Hindlimb muscle (tissue), 1 donor: ENCODE results near the gene KDELR1. TPM values are rescaled to one million over a fixed set of nuclear protein-coding genes. Genes with fewer than 3 reads are reported as not detected.

Experiments
- DNase-seq: peaks from one replicate; pipeline ENCODE4 v3.0.0-alpha.2; 2013
- polyA plus RNA-seq: library from polyadenylated mRNA; unstranded; fragments of 120-200 nt; gene quantifications from one replicate; pipeline ENCODE4 v1.2.1, GENCODE V29; 2013; ENCODE audit not compliant: insufficient read length

Gene KDELR1
- polyA plus RNA-seq: 125 TPM

DNA sequence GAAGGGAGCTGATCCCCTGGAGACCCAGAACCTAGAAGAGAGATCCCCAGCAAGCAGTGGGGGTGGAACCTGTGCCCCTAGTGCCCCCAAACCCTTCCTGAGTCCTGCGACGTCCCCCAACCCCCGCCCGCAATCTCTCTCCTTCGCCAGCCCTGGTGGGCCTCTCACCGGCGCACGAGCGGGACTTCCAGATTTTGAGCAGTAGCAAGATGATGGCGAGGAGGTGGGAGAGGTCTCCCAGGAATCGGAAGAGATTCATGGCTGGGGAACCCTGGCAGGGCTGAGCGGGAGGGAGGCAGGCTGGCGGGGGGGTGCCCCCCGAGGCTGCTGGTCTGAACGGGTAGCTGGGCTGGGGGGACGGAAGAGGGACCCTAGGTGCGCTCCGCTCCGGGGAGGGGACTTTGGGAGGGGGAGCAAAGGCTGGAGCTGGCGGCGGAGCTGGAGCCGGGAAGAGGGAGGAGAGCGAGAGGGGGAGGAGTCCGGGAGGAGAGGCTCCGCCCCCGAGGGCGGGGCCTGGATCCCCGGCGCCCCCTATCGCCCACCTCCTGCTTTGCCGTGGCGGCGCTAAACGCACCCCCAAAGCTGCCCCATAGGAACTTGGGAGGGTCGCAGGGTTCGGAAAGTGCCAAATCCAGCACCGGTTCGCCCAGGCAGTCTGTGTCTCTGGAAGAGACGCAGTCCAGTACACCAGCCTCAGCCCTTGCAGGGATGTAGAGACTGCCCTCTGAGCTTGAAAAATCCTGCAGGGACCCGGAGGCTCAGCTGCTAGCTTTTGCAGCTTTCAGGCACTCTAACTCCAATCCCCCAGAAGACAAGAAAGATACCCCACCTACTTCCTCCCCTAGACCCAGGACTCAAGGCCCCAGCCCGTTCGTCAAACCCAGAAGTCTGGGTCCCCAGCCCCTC, at the start of gene KDELR1:
KDELR1 (minus strand) TSS at position 452 of the 906 bp plus-strand sequence; CDS start at position 259, 193 bp downstream.
- peak; percentile 89 for DNase-seq

DNA sequence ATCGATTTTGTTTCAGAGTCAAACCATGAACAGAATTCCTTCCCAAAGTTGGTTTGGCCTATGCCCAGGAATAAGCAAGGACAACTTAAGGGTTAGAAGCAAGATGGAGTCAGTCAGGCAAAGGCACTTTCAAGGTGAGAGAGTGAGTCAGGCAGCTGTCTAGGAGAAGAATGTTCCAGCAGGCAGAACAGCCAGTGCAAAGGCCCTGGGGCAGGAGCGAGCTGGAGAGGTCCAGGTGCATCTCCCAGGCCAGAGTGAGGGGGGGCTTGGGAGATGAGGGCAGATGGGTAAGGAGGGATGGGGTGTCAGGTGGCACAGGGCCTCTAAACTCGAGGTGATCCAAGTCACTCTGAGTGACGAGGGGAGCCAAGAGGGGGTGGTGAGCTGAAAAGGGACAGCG, 45.2 kb upstream of the KDELR1 start:
- no peak for DNase-seq

DNA sequence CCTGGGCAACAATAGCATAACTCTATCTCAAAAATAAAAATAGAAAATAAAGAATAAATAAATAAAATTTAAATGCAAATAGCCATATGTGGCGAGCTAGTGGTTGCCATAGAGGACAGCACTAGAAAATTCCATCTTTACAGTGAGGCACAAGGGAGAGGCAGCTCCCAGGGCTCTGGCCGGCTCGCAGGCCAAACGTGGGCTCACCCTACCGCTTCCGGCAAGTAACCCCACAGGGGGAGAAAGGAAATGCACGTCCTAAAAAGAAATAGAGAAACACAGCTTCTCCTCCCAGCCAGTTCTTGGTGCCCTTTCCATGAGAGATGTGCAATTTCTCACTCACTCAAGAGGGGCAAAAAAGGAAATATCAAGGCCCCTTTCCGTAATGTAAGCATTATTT, 42.0 kb upstream of the KDELR1 start:
- DNase-seq: no peak

DNA sequence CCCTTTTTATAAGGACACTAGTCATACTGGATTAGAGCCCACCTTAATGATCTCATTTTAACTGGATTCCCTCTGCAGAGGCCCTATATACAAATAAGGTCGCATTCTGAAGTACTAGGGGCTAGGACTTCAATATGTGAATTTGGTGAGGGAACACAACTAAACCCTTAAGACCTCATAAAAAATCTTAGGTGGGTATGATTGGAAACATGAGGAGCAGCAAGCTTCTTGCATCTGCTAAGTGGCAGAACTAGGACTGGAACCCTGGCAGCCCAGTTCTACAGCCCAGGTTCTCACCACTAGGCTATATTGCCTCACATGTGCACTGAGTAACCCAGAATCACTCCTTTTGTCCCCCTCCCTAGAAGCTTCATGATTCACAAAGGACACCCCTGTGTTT, 37.3 kb upstream of the KDELR1 start:
- no peak for DNase-seq

DNA sequence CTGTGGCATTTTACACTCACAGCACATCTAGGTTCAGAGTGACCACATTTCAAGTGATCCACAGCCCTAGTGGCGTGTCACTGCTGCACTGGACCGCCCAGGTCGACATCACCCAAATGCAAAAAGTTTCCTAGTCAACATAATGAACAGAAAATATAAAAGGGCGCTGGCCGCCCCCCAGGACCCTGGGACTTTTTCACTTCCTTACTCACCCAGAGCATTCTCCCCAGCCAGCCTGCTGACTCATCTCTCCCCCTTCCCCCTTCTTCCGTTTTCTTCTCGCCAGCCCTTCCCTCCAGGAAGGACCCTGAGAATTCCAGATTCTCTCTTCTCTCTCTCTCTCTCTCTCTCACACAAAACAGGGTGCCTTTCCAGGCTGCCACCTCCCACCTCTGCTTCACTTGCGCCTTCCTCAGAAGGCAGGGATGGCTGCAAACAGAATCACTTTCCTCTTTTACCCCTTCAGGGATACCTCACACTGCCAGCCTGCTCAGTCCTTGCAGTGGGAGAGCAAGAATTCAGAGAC, 33.4 kb upstream of the KDELR1 start:
- DNase-seq: peak; percentile 45

DNA sequence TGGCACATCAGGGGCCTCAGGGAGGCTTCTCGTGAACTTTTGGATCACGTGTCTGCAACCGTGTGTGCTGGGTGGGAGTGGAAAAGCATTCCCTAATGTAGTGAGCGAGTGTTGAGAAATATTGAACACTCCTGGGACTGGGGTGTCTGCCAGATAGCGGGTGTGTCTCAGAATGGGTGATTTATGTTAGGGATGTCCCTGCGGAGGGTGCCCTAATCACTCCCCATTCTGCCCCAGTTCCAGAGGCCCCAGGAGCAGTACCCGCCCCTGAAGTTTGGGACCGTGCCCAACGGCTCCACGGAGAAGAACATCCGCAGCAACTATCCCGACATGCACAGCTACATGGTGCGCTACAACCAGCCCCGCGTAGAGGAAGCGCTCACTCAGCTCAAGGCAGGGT, 30.2 kb upstream of the KDELR1 start:
- DNase-seq: no peak

DNA sequence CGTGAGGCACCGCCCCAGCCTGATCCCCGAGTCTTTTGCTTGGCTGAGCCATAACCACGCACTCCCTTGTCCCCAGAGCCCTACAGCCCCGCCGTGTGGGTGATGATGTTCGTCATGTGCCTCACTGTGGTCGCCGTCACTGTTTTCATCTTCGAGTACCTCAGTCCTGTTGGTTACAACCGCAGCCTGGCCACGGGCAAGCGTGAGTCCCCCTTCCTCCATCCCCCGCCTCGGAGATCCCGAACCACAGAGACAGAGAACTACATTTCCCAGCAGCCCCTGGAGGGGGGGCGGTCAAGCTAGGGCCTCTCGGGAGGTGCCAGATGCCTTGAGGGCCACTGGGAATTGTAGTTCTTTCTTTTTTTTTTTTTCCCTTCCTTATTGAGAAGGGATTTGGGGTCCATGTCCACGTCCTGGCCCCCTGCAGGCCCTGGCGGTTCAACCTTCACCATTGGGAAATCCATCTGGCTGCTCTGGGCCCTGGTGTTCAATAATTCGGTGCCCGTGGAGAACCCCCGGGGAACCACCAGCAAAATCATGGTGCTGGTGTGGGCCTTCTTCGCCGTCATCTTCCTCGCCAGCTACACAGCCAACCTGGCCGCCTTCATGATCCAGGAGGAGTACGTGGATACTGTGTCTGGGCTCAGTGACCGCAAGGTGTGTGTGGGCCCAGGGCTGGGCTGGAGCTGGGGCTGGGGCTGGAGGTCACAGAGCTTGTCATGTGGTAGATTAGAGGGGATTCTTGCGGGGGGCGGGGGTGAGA, 28.0 kb upstream of the KDELR1 start:
- DNase-seq: peak; percentile 33

DNA sequence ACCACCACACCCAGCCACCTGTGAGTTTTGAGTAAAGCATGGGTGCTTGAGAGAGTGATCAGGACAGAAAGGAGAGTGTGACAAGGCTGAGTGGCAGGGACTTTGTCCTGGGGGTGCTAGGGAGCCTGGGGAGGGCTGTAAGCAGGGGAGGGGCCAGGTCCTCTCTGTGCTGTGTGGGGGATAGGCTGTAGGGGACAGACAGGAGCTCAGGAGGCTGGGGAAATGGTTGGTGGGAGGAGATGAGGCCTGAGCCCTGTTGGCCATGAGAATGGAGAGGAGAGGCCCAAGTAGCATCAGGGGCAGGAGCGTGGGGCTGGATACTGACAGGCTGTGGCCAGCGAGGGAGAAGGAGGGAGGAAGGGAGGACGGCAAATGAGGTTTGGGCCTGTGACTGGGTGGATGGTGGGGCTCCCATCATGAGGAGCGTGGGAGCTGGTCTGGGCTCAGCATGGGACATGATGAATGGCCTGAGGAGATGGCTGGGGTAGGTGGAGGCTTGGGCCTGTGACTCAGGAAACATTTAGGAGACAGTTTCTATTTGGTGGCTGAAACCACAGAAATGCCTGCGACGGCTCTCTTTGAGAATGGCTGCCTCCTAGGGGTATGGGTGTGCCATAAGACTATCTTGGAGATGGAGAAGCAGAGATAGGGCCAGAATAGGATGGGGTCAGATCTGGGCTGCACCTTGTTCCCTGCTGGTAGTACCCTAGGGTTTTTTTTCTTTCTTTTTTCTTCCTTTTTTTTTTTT, 27.1 kb upstream of the KDELR1 start:
- no peak for DNase-seq

DNA sequence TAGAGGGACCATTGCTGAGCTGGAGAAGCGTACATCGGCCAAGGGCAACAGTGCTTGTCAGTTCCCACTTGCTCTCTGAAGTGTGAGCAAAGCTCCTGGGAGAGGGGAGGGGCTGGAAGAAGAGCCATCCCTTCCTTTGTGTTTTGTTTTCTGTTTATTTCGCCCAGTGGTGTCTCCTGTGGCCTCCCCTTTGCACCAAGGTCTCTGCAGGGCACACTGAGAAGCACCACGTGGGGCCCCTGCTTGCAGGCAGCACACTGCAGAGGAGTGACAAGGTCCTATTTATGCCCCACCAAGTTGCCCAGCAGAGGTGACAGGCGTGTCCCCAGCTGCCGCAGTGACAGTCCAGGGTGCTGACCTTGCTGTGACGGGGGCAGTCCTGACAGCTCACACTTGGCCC, 26.1 kb upstream of the KDELR1 start:
- no peak for DNase-seq

DNA sequence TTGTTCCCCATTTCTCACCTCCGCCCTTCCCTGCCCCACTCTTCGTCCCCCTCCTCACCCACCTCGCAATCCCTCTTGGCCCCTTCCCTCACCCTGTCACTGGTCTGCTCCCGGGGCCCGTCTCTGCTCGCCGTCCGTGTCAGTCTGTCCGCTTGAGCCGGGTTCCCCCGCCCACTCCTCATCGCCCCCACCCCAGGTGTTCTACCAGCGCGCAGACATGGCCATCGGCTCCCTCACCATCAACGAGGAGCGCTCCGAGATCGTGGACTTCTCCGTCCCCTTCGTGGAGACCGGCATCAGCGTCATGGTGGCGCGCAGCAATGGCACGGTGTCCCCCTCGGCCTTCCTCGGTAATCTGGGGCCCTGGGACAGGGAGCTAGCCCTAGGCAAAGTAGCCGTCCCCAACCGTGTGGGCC, 24.5 kb upstream of the KDELR1 start:
- no peak for DNase-seq

DNA sequence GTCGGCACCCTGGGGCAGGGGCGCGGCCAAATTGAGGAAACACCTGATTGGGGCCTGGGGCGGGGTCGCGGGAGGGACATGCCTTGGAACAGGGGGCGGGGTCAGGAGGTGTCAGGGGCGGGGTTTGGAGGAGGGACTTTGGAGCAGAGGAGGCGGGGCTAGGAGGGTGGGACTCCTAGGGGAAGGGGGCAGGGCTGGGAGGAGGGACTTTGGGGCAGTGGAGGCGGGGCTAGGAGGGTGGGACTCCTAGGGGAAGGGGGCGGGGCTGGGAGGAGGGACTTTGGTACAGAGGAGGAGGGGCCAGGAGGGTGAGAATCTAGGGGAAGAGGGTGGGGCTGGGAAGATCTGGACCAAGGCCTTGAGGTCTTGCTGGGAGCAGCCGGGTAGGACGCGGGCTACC, 24.0 kb upstream of the KDELR1 start:
- DNase-seq: no peak

DNA sequence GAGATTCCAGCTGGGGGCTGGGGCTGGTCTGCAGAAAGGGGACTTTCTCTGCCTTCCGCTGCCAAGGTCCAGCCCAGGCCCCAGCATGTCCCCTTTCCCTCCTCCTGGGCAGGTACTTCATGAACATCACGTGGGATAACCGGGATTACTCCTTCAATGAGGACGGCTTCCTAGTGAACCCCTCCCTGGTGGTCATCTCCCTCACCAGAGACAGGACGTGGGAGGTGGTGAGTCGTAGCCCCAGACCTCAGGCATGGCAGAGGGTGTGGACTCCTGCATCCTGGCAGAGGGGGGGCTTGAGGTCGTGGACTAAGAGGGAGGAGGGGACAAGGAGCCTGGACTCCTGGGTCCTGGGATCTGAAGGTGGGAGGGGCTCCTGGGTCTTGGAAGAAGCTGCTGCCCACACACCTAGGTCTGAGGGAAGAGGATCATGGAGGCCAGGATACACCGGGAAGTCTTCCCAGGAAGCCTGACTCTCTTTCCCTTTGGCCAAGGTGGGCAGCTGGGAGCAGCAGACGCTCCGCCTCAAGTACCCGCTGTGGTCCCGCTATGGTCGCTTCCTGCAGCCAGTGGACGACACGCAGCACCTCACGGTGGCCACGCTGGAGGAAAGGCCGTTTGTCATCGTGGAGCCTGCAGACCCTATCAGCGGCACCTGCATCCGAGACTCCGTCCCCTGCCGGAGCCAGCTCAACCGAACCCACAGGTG, 22.7 kb upstream of the KDELR1 start:
- DNase-seq: no peak

DNA sequence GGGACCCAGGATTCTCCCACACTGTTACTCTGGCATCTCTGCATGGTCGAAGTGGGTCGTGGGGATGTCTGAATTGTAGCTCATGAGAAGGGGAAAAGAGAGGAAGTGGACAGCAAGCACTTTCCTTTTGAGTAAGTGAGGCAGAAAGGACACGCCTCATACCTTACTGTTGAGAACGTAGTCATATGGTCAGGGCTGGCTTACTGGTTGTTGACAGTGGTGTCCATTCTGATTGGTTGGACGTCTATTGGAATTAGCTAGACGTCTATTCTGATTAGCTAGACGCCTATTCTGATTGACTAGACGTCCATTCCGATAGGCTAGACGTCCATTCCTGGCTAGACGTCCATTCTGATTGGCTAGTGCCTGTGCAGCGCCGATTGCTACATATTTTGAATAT, 14.5 kb upstream of the KDELR1 start:
- no peak for DNase-seq

DNA sequence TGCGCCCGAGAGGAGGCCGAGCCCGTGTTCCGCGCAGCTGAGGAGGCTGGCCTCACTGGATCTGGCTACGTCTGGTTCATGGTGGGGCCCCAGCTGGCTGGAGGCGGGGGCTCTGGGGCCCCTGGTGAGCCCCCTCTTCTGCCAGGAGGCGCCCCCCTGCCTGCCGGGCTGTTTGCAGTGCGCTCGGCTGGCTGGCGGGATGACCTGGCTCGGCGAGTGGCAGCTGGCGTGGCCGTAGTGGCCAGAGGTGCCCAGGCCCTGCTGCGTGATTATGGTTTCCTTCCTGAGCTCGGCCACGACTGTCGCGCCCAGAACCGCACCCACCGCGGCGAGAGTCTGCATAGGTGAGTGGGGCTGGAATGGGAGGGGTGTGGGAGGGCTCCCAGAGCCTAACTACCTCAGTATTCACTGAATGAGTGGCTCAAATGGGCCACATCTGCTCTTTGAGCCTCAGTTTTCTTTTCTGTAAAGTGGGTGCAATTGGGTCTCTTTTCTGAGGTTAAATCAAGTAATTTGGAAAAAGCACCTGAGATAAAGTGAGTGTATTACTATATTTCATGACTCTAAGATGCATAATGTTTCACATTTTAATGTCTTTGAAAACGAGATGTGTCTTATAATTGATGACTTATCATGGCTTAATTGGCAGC, 13.8 kb upstream of the KDELR1 start:
- DNase-seq: no peak

DNA sequence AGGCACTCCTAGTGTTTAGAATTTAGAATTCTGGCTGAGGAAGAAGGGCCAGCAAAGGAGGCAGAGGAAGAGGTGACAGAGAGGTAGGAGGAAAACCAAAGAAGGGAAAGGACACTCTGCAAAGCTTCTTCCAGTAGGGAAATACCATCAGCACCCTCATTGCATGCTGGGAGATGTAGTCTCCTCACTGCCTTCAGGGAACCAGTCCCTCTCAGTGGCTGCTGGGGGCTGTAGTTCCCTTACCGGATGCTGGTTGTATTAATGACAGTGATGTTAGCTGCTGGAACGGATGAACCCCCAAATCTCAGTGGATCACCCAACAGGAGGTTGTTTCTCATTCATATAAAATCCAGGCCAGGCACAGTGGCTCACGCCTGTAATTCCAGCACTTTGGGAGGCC, 12.3 kb upstream of the KDELR1 start:
- DNase-seq: peak; percentile 52

DNA sequence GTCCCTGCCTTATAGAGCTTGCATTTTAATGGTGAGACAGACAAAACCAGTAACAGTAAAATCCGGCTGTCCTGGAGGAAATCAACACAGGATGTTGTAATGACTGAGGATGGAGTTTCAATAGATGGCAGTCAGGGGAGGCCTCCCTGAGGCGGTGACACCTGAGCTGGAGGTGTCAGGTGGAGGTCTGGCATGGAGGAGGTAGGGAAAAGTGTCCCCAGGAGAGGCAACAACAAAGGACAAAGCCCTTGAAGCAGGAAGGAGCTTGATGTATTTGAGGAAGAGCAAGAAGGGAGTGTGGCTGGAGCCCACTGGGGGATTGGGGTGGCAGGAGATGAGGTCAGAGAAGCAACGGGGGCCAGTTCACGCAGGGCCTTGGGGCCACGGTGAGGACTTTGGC, 9.9 kb upstream of the KDELR1 start:
- no peak for DNase-seq

DNA sequence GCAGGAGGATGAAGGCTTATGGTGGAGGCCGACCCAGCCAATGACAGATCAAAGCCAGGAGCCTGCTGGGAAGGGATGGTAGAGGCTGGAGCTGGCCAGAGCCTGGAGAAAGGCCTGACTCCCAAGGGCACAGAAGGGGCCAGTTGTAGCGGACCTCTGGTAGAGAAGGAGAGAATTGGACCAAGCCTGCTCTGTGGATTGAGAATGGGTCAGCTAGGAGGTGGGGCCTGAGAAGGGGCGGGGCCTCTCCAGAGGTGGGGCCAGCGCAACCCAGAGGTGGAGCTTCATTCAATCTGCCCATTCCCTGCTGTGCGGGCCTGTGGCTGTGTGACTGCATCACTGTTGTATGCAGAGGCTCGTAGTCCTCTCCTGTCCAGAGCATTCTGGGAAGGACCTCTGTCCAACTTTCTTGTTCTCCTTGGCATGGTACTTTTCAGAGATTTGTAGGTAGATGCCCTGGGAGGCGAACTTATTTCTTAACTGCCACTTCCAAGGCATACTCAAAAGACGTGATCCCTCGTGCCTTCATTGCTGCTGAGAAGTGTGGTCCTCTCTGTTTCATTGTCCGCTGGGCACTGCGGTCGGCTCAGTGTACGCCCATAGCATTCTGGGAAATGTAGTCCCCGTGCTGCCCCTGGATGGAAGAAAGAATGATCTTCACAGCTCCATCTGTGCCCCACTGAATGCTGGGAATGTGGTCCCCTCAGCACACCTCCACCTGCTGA, 8.8 kb upstream of the KDELR1 start:
- peak; percentile 44 for DNase-seq

DNA sequence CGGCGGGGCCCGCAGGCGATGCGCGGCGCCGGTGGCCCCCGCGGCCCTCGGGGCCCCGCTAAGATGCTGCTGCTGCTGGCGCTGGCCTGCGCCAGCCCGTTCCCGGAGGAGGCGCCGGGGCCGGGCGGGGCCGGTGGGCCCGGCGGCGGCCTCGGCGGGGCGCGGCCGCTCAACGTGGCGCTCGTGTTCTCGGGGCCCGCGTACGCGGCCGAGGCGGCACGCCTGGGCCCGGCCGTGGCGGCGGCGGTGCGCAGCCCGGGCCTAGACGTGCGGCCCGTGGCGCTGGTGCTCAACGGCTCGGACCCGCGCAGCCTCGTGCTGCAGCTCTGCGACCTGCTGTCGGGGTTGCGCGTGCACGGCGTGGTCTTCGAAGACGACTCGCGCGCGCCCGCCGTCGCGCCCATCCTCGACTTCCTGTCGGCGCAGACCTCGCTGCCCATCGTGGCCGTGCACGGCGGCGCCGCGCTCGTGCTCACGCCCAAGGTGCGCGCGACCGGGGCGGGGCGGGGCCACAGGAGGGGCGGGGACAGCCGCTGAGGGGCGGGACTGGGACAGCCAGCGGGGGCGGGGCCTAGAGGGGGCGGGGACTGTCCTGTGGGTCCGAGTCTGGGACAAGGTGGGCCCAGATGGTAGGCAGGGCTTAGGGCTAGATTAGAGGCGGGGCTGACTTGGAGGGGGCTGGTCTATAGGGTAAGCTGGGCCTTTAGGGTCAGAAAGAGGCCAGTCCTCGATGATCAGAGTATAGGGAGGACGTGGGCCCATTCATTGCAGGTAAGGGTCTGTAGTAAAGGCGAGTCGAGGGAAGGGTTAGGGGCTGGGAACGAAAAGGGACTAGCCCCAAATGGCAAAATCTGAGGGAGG, 7.3 kb upstream of the KDELR1 start:
- peak; percentile 85 for DNase-seq

DNA sequence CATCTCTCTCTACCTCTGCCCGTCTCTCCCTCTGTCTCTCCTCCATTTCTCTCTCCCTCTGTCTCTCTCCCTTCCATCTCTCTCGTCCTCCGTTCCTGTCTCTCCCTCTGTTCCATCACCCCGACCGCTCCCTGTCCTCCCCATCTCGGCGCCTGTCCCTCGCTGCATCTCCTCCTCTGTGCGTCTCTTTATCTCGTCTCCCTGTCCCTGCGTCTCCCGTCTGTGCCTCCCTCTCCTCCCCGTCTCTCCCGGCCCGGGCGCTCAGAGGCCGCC, 6.7 kb upstream of the KDELR1 start:
- peak; percentile 26 for DNase-seq
